Body of pancreas (tissue), 4 donors: Measurements from ENCODE around the gene FXYD2. TPM values are rescaled to one million over a fixed set of nuclear protein-coding genes. Genes with fewer than 3 reads are reported as not detected.

Experiments
- ATAC-seq: fragments of 150-250 bp; one replicate; pipeline ENCODE4 v1.9.1; 2016
- DNase-seq, 4 donors: peaks; one replicate each; pipeline ENCODE4 v3.0.0-alpha.2; 2019
- H3K27ac ChIP-seq, 4 donors: fragments of 200-600 bp; sonication (generic); 1 replicate in 3 of 4; 2 replicates in 1 of 4; pipeline versions ENCODE4 v1.5.1 to v1.6.1; 2016 to 2019; ENCODE audit warnings: mild to moderate bottlenecking in 1 of 4, mixed read lengths in 1 of 4, moderate library complexity in 1 of 4
- H3K27me3 ChIP-seq, 2 donors: fragments of 200-600 bp; sonication (generic); one replicate each; pipeline ENCODE4 v1.6.0; 2016; ENCODE audit warnings: mild to moderate bottlenecking in 1 of 2
- H3K36me3 ChIP-seq, 2 donors: fragments of 200-600 bp; sonication (generic); replicated peaks in 1 of 2; 2 replicates each; pipeline ENCODE4 v1.5.1; 2016; ENCODE audit warnings: low read depth in 2 of 2; ENCODE audit not compliant: insufficient read depth in 1 of 2
- H3K4me1 ChIP-seq: fragments of 200-600 bp; sonication (generic); one replicate; pipeline ENCODE4 v1.6.0; 2016
- H3K4me3 ChIP-seq, 2 donors: fragments of 200-600 bp; sonication (generic); 1 replicate in 1 of 2; 2 replicates in 1 of 2; pipeline ENCODE4 v1.5.1; 2016 to 2019
- H3K9me3 ChIP-seq, 3 donors: fragments of 200-600 bp; sonication (generic); 1 replicate in 2 of 3; 2 replicates in 1 of 3; pipeline ENCODE4 v1.5.1; 2016
- POLR2A ChIP-seq, 3 donors: fragments of 450-650 bp; IDR thresholded peaks; one replicate each; pipeline ENCODE4 v1.6.1; 2016; ENCODE audit warnings: antibody characterized with exemption in 3 of 3, mild to moderate bottlenecking in 2 of 3
- WGBS, 2 donors: methylation state at CpG; one replicate each; pipeline ENCODE4 v1.1.5; 2017; 5-methylcytosine and 5-hydroxymethylcytosine counted together
- intact Hi-C: fragments of 100-400 bp; cut with DNase I; formaldehyde crosslinking; loops from one replicate; pipeline ENCODE4 v1.15.1; 2023
- total RNA-seq, 2 donors: library from RNA; depleted of rRNA; stranded (reverse); fragments of >200 nt; gene quantifications; one replicate each; pipeline ENCODE4 v1.1.0, GENCODE V29; 2016
- TF ChIP-seq, protein P1 (sequence below), 7 experiments: fragments of 450-650 bp in 4 of 7; fragments of 200-600 bp in 3 of 7; sonication (generic) in 3 of 7; IDR thresholded peaks; one replicate each; pipeline ENCODE4 v1.5.1; 2016 to 2019; ENCODE audit warnings: antibody characterized with exemption in 7 of 7

The FXYD2 gene
- total RNA-seq = 100 to 1,000 TPM; 290 to 396 TPM

DNA sequence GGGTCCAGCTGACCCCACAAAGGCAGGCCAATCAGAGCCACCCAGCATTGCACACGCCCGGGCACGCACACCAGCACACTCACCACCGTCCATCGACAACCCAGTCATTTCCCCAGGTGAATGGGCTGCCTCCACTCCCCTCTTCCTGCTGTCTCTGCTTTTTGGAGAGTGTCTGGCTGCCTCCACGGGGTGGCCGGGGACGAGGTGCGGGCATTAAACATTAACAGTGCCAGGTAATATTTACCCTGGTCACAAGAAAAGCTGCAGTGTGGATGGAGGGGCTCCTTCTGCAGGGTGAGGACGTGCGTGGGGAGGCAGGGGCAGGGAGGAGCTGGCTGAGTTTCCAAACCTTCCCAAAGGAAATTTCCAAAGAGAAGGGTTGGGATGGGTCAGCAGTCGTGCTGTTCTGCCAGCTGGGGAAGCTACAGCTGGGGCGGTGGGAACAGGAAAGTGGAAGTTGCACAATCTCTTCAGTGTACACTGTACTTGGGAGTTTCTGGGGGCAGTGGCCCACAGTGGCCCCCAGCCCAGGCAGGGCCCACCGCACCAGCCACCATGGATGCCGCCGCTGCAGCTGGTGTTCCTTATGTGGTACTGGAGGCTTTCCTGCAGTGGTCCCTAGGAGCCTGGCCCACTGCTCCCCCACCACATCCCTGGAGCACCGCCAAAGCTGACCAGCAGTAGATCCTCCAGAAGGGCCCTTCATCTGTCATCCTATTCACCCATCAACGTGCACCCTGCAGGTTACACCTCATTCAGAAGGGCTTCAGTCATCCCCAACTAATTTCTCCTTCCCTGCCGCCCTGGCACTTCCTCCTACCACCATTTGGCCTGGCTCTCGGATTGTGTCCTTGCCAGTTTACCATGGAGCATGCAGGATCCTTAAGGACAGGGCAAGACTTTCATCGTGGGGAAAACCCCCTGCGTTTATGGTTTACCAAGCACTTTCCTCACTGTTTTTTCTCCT is at the start of gene FXYD2:
Gene FXYD2 (minus strand): TSS at position 174 of the 967 bp plus-strand sequence. CDS start 66 bp downstream, at position 108.
- TF ChIP-seq POLR2A (IDR thresholded peaks at IDR 0.05) = peak; percentile 6 to 80 (median 77)
- TF ChIP-seq, protein P1, sequence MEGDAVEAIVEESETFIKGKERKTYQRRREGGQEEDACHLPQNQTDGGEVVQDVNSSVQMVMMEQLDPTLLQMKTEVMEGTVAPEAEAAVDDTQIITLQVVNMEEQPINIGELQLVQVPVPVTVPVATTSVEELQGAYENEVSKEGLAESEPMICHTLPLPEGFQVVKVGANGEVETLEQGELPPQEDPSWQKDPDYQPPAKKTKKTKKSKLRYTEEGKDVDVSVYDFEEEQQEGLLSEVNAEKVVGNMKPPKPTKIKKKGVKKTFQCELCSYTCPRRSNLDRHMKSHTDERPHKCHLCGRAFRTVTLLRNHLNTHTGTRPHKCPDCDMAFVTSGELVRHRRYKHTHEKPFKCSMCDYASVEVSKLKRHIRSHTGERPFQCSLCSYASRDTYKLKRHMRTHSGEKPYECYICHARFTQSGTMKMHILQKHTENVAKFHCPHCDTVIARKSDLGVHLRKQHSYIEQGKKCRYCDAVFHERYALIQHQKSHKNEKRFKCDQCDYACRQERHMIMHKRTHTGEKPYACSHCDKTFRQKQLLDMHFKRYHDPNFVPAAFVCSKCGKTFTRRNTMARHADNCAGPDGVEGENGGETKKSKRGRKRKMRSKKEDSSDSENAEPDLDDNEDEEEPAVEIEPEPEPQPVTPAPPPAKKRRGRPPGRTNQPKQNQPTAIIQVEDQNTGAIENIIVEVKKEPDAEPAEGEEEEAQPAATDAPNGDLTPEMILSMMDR (IDR thresholded peaks at IDR 0.05) = no peak
- WGBS, 2 donors = 32 to 38% methylated on average over 19 to 22 of the region's 22 CpGs
- H3K27me3 ChIP-seq = no peaks in the 10 kb centered on the region
- H3K36me3 ChIP-seq = no peaks in the 10 kb centered on the region
- intact Hi-C loops = loop anchor here (5.0 kb wide), 1 partner anchor 122 kb away; no protein-coding TSS in a partner anchor
- H3K4me1 ChIP-seq = peaks cover 55% of the 10 kb centered on the region
- peak within 1 kb of the TSS in 1 of 2 donors; percentile 13 for H3K4me3 ChIP-seq
- H3K9me3 ChIP-seq = no peaks in the 10 kb centered on the region
- ATAC-seq (peak; percentile 59), DNase-seq (peak; percentile 37 to 72 (median 56))
- H3K27ac ChIP-seq = peak within 1 kb of the TSS; percentile 47 to 88 (median 87)

DNA sequence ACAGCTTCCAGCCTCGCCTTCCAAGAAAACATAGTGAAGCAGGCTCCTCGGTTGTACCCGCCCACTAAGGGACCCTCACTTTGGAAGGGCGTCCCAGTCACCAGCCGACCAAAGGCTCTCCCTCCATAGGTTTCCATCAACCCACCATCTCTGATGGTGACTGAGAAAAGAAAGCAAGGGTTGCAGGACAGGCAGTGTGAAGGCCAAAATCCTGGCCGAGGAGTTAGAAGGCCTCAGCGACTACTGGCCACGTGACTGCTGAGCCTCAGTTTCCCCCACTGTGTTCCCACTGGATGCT is 49.2 kb upstream of the FXYD2 start:
- H3K36me3 ChIP-seq = no peaks in the 10 kb centered on the region
- H3K27me3 ChIP-seq = peaks cover 0 to 7% of the 10 kb centered on the region in 2 donors
- H3K4me3 ChIP-seq = no peak overlapping the region
- WGBS, 2 donors = 42 to 74% methylated on average over 8 of the region's 8 CpGs
- intact Hi-C loops = no loop called here
- no peak for DNase-seq
- no peak for TF ChIP-seq POLR2A (IDR thresholded peaks at IDR 0.05)
- TF ChIP-seq, protein P1 (IDR thresholded peaks at IDR 0.05) = no peak
- H3K27ac ChIP-seq = no peak overlapping the region
- no peaks in the 10 kb centered on the region for H3K9me3 ChIP-seq
- ATAC-seq = no peak
- peaks cover 26% of the 10 kb centered on the region for H3K4me1 ChIP-seq

DNA sequence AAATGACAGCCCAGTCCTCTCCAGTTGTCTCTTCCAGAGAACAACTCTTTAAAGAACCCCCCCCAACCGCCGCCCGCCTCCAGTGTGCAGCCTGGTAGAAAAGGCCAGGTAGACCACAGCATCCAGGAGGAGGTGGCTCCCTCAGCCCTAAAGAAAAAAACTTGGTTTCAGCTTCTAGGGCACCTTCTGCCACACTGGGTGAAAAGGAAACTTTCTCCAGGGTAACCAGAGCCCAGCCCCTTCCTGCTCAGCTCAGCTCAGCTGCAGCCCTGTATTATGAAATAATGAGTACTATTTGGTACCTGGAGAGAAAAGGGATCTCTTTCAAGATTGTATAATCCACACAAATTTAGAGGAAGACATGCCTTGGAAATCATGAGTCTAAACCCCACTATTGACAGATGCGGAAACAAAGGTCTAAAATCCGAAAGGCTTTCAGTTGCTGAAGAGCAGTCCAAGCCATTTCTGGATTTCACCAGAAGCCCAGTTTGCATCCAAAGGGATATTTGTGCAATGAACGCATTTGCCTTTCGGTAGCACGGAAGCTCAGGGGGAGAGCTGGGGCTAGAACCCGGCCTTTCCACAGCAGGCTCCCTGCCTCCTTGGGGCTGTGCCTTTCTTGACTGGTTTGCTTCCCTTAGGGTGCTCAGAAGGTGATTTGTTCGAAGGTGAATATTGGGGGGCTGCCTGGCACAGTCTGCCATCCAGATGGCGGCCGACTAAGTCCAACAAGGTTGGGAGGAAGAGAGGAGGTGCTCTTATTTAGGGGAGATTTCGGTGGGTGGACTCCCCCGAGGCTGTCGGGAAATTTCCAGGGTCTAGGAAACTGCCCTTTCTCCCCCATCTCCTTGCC is 48.7 kb upstream of the FXYD2 start:
- H3K27ac ChIP-seq = no peak overlapping the region
- no peak for DNase-seq
- no peak overlapping the region for H3K4me3 ChIP-seq
- 74 to 83% methylated on average over 12 to 15 of the region's 15 CpGs for WGBS, 2 donors
- H3K36me3 ChIP-seq = no peaks in the 10 kb centered on the region
- peaks cover 26% of the 10 kb centered on the region for H3K4me1 ChIP-seq
- intact Hi-C loops = no loop called here
- ATAC-seq = no peak
- no peaks in the 10 kb centered on the region for H3K9me3 ChIP-seq
- H3K27me3 ChIP-seq = peaks cover 0 to 7% of the 10 kb centered on the region in 2 donors
- TF ChIP-seq, protein P1 (IDR thresholded peaks at IDR 0.05) = no peak
- no peak for TF ChIP-seq POLR2A (IDR thresholded peaks at IDR 0.05)

DNA sequence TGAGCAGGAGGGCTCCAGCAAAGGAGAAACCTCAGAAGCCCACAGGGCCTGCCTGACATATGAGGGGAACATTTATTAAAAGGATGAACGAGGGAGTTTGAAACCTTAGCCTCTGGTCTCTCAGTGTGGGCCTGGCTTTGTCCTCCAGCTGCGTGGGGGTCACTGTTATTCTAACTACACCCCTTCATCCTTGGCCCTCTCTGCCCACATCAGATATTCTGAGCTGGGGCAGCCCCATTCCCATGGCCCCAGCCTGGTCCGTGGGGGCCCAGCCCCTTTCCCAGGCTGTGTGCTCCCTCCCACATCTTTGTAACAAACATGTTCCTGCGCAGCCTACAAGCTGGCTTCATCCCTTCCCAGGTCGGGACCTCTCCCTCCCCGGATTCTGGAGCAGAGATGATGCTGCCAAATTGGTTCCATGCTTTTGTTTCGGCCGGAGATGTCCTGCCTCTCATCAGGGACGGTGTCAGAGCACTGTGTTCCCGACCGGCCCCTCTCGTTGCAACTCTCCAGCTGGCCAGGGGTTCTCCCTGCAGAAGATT is 47.9 kb upstream of the FXYD2 start:
- WGBS, 2 donors = 59 to 60% methylated on average over 12 of the region's 12 CpGs
- H3K36me3 ChIP-seq = no peaks in the 10 kb centered on the region
- DNase-seq (no peak), ATAC-seq (no peak)
- TF ChIP-seq POLR2A (IDR thresholded peaks at IDR 0.05) = no peak
- H3K27ac ChIP-seq = no peak overlapping the region
- intact Hi-C loops = no loop called here
- peaks cover 26% of the 10 kb centered on the region for H3K4me1 ChIP-seq
- H3K4me3 ChIP-seq = no peak overlapping the region
- no peaks in the 10 kb centered on the region for H3K9me3 ChIP-seq
- H3K27me3 ChIP-seq = peaks cover 0 to 7% of the 10 kb centered on the region in 2 donors

DNA sequence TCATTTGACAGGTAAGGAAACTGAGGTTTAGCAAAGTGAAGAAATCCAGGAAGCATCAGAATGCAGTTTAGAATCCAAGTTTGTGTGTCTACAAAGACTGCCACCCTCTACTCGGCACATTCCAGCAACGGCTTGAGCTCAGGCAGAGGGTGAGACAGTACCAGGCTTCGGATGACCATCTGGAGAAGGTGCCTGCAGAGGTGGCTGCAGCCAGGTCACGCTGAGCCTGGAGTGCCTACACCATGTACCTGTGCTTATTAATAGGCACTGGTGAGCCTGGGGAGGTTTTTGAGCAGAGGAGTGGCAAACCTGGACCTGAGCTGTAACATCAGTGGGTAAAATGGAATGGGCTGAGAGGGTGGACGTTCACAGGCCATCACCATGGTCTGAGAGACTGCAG is 47.2 kb upstream of the FXYD2 start:
- intact Hi-C loops = no loop called here
- no peak for TF ChIP-seq POLR2A (IDR thresholded peaks at IDR 0.05)
- TF ChIP-seq, protein P1 (IDR thresholded peaks at IDR 0.05) = no peak
- no peak overlapping the region for H3K27ac ChIP-seq
- peaks cover 0 to 7% of the 10 kb centered on the region in 2 donors for H3K27me3 ChIP-seq
- H3K4me3 ChIP-seq = no peak overlapping the region
- H3K4me1 ChIP-seq = peaks cover 23% of the 10 kb centered on the region
- WGBS, 2 donors = 61% methylated on average over 5 of the region's 5 CpGs
- H3K36me3 ChIP-seq = no peaks in the 10 kb centered on the region
- DNase-seq (no peak), ATAC-seq (no peak)
- no peaks in the 10 kb centered on the region for H3K9me3 ChIP-seq
